Mucosa of gallbladder (tissue), 1 donor: ENCODE measurements around the gene FAAP100. TPM values are rescaled to one million over a fixed set of nuclear protein-coding genes. Genes with fewer than 3 reads are reported as not detected.
"Not testable (repeated sequence)": the region's sequence is repeated elsewhere in the genome, so short reads cannot be mapped to it uniquely, and the experiment has no call there.

ENCODE experiments used
- DNase-seq: peaks from one replicate; pipeline ENCODE4 v3.0.0-alpha.2; 2020; ENCODE audit warnings: low spot score
- total RNA-seq: library from RNA; stranded (reverse); gene quantifications from one replicate; pipeline ENCODE4 v1.2.1, GENCODE V29; 2021
- donor health status: DM: no; HTN: no; CAD: no.

The FAAP100 gene
- total RNA-seq, 1 donor from 2014 or later: 37.0 TPM

DNA sequence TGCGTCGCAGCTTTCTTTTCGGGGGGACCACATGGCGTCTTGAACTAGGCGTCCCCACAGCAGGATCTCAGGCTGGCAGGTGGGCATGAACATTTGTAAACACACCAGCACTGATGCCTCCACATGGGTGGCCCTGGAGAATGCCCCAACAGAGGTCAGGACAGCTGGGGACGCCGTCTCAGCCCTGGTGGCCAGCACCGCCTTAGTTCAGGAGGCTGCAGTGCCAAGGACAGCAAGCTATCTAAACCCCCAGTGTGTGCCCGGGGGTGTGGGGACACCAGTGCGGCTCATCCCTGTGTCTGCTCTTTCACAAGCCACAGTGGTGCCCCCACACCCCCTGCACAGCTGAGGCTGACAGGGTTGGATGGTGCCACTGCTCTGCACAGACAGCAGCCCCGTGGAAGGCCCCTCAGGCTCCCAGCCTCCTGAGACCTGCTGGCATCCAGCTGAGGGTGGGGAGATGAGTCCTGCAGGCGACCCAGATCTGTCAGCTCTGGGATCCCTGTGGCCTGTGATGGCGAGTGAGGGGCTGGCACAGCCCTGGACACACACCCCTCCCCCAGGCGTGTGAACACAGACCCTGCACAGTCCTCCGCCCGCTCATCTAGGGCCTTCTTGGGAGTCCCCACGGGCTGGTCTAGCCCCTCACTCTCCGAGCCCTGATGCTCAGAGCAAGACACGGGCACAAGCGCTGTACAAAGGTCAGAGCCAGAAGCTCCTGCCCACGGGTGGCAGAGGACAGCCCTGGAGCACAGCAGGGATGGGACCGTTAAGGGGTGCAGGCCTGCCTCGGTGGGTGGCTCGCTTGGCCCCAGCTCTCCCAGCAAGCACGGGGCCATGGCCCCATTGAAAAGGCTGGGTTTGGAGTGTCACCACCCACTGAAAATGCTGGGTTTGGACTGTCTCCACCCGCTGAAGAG is 13.2 kb downstream of the FAAP100 start:
- DNase-seq: no peak

DNA sequence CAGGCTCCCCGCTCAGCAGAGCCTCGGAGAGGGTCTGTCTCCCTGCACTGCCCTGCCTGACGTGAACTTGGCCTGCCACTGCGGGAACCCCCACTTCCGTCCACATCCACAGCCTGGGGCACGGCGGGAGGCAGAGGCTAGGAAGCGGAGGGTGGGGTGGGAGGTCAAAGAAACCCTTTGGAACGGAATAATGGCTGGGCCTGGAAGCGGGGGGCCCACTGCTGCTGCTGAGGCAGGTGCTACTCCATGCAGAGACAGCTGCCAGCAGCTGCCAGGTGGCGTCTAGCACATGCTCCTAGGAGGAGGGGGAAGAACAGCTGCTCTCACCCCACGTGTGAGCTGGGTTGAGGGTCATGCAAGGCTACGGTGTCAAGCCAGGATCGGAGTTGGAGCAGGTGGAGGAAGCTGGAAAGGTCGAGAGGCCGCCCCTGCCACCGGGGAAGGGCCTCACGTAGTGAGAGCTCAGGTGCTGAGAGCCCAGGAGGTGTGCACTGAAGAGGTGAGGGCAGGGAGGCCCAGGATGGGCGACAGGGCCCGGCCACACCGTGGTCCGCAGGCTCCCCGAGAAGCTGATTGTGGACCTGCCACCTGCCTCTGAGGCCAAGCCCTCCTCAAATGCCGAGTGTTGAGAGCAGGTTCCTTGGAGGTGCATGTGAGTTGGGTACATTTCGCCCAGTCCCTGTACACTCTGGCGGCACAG is 14.1 kb downstream of the FAAP100 start:
- DNase-seq: no peak

DNA sequence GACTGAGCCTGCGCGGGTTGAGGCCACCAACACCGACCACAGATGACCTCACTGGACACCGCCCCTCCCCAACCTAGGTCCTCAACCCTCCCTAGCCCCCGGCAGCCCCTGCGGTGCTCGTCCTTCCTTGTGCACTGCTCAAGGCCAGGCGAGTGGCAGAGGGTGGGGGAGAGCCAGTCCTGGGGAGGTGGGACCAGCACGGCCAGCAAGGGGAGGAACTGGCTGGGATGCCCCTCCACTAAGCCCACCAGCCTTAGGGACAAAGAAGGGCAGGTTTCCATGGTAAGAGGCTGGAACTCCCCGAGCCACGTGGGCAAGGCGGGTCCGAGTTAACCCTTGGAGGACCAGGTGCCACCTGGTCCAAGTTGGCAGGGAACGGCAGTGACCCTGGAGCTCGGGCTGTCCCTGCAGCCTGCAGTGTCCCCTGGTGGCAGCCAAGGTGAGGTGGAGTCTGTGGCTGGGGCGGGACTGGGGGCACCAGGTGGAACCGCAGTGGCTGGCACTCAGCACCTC is 14.8 kb downstream of the FAAP100 start:
- DNase-seq: no peak

DNA sequence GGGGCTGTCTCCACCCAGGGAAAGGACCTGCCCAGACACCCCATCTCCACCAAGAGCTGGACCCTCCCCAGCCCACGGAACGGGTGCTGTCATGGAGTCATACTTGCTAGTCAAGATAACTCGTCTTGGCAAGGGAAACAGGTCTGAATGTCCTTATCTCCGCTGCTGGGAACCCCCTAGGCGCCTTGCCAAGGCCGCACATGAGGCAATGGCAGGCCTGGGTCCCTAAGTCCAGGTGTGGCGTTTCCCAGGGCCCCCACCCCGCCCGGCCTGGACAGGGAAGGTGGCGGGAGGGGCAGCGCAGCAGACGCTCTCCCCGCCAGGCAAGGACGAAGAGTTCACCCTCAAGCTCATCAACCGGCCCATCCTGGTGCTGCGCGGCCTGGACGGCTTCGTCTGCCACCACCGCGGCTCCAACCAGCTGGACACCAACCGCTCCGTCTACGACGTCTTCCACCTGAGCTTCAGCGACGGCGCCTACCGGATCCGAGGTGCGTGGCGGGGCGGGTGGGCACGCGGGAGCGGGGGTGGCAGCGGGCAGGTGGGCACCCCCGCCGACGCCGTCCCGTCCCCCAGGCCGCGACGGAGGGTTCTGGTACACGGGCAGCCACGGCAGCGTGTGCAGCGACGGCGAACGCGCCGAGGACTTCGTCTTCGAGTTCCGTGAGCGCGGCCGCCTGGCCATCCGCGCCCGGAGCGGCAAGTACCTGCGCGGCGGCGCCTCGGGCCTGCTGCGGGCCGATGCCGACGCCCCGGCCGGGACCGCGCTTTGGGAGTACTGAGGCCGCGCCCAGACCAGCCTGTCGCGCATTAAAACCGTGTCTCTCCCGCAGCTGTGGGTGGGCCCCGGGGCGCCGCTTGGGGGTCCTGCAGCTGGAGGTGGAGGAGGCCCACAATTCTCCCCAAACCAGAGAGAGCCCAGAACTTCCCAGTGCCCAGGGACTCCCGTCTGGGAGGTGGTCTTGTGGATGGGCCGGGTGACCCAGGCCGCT is 15.6 kb downstream of the FAAP100 start:
- no peak for DNase-seq

DNA sequence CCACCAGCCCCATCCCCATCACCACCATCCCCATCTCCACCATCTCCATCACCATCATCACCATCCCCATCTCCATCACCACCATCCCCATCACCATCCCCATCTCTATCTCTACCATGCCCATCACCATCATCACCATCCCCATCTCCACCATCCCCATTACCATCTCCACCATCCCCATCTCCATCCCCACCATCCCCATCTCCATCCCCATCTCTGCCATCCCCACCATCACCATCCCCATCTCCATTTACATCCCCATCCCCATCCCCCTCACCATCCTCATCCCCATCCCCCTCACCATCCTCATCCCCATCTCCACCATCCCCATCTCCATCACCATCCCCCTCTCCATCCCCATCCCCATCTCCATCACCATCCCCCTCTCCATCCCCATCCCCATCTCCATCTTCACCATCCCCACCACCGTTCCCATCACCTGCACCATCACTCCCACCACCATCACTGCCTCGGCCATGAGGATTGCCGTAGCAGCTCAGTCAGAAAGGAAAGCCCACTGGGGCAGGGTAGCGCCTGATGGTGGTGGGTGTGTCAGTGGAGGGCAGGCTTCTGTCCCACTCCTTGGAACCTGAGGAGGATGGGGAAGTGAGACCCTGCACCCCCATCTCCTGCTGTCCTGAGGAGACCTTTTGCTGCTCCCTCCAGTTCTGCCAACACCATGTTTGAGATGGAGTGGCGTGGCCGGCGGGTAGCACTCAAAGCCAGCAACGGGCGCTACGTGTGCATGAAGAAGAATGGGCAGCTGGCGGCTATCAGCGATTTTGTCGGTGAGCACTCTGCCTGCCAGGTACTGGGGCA is 16.5 kb downstream of the FAAP100 start:
- no peak for DNase-seq

DNA sequence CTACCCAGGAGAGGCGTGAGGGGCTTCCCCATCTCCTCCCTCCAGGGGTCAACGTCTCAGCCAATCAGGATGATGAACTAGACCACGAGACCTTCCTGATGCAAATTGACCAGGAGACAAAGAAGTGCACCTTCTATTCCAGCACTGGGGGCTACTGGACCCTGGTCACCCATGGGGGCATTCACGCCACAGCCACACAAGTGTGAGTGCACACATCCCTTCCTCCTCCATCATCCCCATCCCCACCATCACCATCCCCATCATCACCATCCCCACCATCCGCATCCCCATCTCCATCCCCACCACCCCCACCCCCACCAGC is 17.2 kb downstream of the FAAP100 start:
- no peak for DNase-seq

DNA sequence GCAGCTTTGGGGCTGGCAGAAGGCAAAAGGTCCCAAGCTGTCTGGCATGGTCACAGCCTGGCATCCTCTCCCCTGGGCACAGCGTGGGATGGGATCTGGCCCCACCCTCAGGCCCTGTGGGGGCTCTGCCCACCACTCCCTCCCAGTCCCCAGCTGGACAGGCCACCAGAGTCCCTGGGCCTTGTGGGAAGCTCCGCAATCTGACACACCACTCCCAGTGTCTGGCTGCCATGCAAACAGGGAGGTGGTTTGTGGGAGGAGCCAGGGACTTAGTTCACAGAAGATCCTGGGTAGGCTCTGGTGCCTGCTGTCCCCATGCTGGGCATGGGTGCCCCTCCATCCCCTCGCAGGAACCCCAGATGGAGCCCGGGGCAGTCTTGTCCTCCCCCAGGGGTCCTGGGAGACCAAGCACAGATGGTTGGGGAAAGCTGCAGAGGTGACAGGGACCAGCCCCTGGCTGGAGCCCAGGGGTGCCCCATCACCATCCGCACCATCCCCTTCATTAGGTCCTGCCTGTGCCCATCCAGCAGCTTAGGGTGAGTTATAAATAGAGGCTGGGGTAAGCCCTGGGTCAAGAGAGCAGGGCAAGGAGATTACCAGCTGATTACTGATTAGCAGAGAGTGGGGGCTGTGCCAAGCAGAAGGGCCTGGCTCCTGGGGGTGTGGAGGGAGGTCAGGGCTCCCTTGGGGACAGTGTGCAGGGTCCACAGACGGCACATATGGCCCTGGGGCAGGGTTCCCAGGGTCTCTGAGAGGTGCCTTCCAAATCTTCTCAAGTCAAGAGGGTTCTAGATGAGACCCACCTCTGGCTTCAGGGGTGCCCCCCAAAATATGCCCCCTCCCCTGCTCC is 17.8 kb downstream of the FAAP100 start:
- DNase-seq: no peak

DNA sequence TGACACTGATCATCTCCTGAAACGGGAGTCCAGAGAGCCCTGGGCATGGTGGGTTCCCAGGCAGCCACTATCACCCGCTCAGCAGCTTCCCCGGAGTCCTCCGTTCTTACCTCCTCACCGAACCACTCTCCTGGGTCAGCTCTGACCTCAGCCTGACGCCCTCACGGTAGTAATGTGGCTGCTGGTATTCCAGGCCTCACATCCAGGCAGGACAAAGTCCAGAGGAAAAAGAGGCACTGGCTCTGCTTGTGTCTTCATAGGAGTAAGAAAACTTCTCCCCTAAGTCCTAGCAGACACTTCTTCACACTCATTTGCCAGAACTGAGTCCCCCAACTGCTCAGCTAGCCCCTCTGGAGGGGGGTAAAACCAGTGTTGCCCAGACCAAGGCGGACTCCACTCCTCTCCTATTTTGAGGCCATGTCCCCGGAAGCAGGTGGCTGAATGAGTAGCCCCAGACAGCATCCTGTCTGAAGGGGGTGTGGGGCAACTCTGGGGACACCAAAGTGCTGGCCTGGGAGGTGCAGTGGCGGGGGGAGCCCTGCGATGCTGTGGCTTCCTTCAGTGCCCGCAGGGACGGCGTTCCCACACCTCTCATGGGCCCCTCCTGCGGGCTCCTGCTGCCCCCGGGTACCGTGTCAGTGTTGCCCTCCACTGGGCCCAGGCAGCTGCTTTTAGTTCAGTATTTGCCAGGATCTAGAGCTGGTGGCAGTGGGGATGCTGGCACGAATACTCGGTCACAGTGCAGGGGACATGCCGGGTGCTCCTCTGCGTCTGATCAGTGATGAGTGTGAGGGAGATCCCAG is 18.6 kb downstream of the FAAP100 start:
- DNase-seq: no peak

DNA sequence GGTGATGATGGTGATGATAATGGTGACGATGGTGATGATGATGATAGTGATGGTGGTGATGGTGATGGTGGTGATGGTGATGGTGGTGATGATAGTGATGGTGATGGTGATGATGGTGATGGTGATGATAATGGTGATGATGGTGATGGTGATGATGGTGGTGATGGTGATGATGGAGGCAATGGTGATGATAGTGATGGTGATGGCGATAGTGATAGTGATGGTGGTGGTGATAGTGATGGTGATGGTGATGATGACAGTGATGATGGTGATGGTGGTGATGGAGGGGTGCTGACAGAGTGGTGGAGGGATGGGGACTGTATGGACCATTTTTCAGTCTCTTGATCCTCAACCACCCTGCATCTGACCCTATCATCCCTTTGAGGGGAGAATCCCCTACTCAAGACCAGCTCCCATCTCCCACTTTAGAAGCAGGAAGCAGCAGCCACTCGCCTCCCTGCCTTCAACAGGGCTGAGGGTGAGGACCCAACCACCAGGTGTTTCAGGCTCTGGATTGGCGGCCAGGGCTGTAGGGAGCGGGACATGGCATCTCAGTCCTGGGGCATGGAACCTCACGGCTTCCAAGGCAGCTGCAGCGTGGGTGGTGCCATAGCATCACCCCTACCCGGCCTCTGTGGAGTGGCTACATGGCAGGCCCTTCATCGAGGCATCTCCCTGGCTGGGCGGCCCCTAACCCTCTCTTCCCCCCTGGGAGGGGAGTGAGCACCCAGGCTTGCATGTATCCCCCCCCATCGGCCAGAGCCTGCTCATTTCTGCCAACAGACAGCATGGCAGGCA is 19.5 kb downstream of the FAAP100 start:
- no peak for DNase-seq

DNA sequence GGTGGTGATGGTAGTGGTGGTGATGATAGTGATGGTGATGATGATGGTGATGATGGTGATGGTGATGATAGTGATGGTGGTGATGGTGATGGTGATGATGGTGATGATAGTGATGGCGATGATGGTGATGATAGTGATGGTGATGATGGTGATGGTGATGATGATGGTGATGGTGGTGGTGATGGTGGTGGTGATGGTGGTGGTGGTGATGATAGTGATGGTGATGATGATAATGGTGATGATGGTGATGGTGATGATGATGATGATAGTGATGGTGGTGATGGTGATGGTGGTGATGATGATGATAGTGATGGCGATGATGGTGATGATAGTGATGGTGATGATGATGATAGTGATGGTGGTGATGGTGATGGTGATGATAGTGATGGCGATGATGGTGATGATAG is 20.2 kb downstream of the FAAP100 start:
- not testable (repeated sequence) for DNase-seq

DNA sequence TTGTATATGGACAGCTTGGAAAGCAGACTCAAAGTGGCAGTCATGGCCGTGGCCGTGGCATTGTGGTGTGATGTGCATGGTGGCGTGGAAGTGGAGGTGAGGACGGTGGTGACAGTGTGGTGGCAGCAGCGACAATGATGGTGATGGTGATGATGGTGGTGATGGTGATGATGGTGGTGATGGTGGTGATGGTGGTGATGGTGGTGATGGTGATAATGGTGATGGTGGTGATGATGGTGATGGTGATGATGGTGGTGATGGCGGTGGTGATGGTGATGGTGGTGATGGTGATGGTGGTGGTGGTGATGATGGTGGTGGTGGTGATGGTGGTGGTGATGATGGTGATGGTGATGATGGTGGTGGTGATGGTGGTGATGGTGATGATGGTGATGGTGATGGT is 21.1 kb downstream of the FAAP100 start:
- DNase-seq: not testable (repeated sequence)

DNA sequence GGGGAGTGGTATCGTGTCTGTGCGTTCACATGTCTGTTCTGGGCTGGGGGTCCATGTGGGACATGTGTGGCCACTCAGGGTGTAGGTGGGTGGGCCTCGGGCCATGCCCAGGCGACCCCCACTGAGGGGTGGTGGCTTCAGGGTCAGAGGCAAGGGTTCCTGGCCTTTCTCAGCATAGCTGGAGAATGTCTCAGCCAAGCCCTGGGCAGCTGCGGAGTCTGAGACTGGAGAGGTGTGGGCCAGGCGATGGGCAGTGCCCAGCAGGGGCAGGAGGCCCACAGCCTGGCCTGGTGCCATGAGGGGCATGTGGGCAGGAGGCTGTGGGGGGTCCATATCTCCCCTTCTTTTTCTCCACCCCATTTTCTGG is 22.7 kb downstream of the FAAP100 start:
- DNase-seq: no peak

DNA sequence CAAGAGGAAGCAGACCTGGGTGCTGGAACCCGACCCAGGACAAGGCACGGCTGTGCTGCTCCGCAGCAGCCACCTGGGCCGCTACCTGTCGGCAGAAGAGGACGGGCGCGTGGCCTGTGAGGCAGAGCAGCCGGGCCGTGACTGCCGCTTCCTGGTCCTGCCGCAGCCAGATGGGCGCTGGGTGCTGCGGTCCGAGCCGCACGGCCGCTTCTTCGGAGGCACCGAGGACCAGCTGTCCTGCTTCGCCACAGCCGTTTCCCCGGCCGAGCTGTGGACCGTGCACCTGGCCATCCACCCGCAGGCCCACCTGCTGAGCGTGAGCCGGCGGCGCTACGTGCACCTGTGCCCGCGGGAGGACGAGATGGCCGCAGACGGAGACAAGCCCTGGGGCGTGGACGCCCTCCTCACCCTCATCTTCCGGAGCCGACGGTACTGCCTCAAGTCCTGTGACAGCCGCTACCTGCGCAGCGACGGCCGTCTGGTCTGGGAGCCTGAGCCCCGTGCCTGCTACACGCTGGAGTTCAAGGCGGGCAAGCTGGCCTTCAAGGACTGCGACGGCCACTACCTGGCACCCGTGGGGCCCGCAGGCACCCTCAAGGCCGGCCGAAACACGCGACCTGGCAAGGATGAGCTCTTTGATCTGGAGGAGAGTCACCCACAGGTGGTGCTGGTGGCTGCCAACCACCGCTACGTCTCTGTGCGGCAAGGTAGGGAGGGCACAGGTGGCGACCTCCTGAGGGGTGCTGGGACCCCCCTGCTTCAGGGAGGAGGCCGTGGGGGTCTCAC is 23.3 kb downstream of the FAAP100 start:
- no peak for DNase-seq

DNA sequence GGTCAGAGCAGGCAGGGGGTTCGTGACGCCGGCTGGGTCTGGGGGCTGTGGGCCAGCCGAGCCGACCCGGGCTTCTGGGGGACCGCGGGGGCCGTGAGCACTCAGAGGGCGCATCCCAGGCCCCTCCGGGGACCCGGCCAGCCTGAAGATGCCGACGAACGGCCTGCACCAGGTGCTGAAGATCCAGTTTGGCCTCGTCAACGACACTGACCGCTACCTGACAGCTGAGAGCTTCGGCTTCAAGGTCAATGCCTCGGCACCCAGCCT is 23.8 kb downstream of the FAAP100 start:
- no peak for DNase-seq

DNA sequence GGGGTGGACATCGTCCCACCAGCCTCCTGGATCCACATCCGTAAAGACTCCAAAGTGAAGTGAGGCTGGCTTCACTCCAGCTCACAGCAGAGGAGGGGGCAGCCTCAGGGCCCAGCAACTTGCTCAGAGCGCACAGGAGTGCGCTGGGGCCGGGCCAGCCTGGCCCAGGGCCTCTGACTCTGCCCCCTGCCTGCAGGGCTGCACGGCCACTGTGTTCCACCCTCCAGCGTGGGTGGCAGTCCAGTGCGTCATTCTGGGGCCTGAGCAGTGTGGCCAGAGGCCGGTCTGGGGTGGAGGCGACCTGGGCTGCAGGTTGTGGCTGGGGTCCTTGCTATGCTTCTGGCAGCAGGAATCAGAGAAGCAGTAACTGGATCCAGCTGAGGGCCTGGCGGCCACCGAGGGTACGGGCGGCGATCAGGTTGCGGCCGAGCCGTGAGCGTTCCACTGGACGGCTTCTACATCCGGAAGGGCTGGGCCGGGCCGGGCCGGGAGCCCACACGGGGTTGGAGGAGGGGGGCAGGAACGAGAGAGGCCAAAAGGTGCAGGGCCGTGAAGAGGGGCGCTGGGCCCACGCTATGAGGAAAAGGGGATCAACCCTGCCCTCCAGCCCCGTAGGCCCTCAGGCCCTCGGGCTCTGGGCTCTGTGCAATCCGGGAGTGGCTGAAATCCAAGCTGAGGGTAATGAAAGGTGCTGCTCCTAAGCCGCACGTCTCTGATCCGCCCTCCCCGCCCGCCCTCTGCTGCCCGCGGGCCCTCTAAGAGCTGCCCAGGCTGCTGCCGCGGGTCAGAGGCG is 24.4 kb downstream of the FAAP100 start, which contains the start of gene FSCN2:
FSCN2 (plus strand) TSS at position 787 of the 793 bp plus-strand sequence. CDS start 155 bp downstream, outside the sequence.
- DNase-seq: no peak

DNA sequence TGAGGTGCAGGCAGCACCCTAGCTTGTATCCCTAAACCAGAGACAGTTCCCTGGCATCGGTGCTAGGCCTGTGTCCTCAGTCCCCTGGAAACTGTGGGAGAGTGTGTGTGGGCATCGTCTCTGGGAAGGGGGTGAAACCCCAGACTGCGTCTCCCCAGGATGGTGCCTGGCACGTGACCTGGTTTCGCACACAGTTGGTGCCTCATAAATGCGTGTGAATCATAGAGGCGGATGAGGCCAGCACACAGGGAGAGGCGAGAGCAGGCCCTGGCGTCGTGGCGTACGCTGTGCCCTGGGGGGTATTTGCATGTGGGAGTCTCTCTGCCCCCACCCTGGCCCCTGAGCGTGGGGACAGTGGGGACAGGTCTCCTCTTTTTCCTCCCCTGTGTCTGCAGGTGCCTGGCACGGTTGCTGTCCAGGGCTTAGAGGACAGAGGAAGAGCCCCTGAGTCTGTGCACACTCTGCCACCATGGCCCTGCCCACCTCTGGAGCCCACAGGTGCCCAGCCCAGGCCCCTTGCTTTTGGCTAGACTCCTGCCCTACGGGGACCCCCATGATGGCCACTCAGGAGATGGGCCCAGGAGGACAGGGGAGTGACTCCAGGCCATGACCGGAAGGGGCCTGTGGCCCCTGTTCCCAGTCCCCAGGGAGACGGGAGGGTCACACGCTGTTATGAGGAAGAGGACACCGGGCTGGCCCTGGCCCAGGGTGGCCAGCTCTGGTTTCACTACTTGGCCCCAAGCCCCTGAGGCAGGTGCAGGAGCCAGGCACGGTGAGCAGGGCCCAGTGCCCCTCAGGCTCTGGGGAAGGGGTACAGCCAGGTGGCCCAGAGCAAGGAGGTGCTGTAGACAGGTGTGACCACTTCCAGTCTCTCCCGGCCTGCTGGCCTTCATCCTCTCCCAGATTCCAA is 25.2 kb downstream of the FAAP100 start:
- no peak for DNase-seq
